Prostate gland (tissue), 2 donors: Measurements from ENCODE around the gene LRP2.

Experiments used
- POLR2A ChIP-seq: fragments of 450-650 bp; IDR thresholded peaks from one replicate; pipeline ENCODE4 v1.6.1; 2016; ENCODE audit warnings: antibody characterized with exemption, mild to moderate bottlenecking
- POLR2AphosphoS5 ChIP-seq: sonication (generic); formaldehyde crosslinking; IDR thresholded peaks from one replicate; pipeline ENCODE4 v1.6.1; 2017; ENCODE audit warnings: antibody characterized with exemption
- TF ChIP-seq, protein P1 (sequence below), 4 experiments: fragments of 200-600 bp in 2 of 4; fragments of 450-650 bp in 2 of 4; sonication (generic) in 2 of 4; IDR thresholded peaks; 1 replicate in 3 of 4; 2 replicates in 1 of 4; pipeline ENCODE4 v1.5.1; 2016 to 2019; ENCODE audit warnings: antibody characterized with exemption in 4 of 4, mild to moderate bottlenecking in 2 of 4, moderate library complexity in 2 of 4

DNA sequence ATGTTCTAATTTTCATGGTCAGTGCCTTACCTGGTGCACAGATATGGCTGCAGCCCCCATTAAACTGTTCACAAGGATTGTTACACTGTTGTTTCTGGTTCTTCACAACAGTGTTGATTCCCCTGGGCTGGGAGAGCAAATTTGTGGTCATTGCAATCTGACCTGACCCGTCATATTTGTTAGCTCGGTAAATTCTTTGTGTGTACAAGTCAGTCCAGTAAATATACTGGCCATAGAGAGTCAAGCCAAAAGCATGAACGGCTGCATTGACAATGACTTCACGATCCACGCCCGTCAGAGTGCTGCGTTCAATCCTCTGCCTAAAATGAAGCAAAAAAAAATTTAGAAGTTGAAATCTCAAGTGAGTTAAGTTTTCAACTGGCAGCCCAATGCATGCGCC lies 158.4 kb downstream of the LRP2 start:
- TF ChIP-seq, protein P1, sequence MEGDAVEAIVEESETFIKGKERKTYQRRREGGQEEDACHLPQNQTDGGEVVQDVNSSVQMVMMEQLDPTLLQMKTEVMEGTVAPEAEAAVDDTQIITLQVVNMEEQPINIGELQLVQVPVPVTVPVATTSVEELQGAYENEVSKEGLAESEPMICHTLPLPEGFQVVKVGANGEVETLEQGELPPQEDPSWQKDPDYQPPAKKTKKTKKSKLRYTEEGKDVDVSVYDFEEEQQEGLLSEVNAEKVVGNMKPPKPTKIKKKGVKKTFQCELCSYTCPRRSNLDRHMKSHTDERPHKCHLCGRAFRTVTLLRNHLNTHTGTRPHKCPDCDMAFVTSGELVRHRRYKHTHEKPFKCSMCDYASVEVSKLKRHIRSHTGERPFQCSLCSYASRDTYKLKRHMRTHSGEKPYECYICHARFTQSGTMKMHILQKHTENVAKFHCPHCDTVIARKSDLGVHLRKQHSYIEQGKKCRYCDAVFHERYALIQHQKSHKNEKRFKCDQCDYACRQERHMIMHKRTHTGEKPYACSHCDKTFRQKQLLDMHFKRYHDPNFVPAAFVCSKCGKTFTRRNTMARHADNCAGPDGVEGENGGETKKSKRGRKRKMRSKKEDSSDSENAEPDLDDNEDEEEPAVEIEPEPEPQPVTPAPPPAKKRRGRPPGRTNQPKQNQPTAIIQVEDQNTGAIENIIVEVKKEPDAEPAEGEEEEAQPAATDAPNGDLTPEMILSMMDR (IDR thresholded peaks at IDR 0.05), result no peak
- TF ChIP-seq POLR2AphosphoS5 (no peak), POLR2A (no peak)
